AG04450 (cell line): ENCODE measurements around the gene SH3PXD2A. TPM values are rescaled to one million over a fixed set of nuclear protein-coding genes. Genes with fewer than 3 reads are reported as not detected.
A peak's percentile ranks its signal among the peaks of the same experiment; 100 is the strongest.

Experiments used
- CTCF ChIA-PET: fragments of 300-600, 350-600 bp; formaldehyde crosslinking; extraction: SDS; loops from one replicate; lab custom pipeline; 2022; ENCODE audit warnings: antibody characterized with exemption, inconsistent platforms; lab: Charles Lee
- POLR2A ChIA-PET: fragments of 350-600 bp; formaldehyde crosslinking; extraction: SDS; loops from one replicate; lab custom pipeline; 2021; ENCODE audit warnings: antibody characterized with exemption, inconsistent platforms; lab: Yijun Ruan, JAX
- DNase-seq: peaks from one replicate; pipeline ENCODE4 v3.0.0-alpha.2; 2011; ENCODE audit warnings: low read depth, low spot score
- H3K27ac ChIP-seq: one replicate; pipeline ENCODE4 v1.5.1; 2012; ENCODE audit warnings: low read depth, low read length, control low read depth
- H3K27me3 ChIP-seq: one replicate; pipeline ENCODE4 v1.6.0; 2012; ENCODE audit warnings: low read length; ENCODE audit not compliant: control insufficient read depth, insufficient read depth
- H3K4me3 ChIP-seq: 2 replicates; pipeline ENCODE4 v1.5.1; 2011; ENCODE audit warnings: mild to moderate bottlenecking, low read depth, low read length, control low read depth
- H3K9me3 ChIP-seq: 2 replicates; pipeline ENCODE4 v1.5.1; 2012; ENCODE audit warnings: low read length; ENCODE audit not compliant: control insufficient read depth, insufficient read depth
- polyA plus RNA-seq: library from polyadenylated mRNA; depleted of rRNA; stranded (reverse); fragments of >200 nt; gene quantifications from 2 replicates; pipeline ENCODE4 v1.2.3, GENCODE V29; 2011
- TF ChIP-seq, protein P1 (sequence below): IDR thresholded peaks from 2 replicates; pipeline ENCODE4 v1.5.1; 2011; ENCODE audit warnings: low read depth, low read length, control low read depth, inconsistent platforms

Gene SH3PXD2A
- polyA plus RNA-seq, 1 experiment: 22.9 TPM

DNA sequence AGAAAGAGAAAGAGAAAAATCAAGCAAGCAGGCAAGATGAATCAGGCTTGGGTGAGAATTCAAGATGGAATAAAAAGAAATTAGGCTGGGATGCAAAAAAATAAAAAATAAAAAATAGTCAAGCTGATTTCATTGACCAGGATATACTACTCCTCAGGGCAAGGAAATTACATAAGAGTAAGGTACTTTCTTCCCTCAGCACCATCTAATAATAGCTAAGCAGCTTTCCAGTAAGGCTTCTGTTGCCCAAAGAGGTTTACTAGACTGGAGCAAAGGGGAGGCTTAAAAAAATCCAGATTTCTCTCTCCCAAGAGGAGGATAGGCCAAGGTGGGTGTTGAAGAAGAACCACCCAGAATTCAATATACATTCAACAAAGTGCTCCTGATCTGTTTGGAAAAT, 268.3 kb downstream of the SH3PXD2A start:
- ChIA-PET POLR2A (no interaction called here), CTCF (no interaction called here)
- Histone ChIP-seq H3K4me3 (no peak overlapping the region), H3K9me3 (peaks cover 3% of the 10 kb centered on the region; the same call in 1 of the 2 replicates), H3K27ac (no peak overlapping the region), H3K27me3 (peaks cover 23% of the 10 kb centered on the region)
- TF ChIP-seq, protein P1, sequence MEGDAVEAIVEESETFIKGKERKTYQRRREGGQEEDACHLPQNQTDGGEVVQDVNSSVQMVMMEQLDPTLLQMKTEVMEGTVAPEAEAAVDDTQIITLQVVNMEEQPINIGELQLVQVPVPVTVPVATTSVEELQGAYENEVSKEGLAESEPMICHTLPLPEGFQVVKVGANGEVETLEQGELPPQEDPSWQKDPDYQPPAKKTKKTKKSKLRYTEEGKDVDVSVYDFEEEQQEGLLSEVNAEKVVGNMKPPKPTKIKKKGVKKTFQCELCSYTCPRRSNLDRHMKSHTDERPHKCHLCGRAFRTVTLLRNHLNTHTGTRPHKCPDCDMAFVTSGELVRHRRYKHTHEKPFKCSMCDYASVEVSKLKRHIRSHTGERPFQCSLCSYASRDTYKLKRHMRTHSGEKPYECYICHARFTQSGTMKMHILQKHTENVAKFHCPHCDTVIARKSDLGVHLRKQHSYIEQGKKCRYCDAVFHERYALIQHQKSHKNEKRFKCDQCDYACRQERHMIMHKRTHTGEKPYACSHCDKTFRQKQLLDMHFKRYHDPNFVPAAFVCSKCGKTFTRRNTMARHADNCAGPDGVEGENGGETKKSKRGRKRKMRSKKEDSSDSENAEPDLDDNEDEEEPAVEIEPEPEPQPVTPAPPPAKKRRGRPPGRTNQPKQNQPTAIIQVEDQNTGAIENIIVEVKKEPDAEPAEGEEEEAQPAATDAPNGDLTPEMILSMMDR: no peak
- DNase-seq: no peak

DNA sequence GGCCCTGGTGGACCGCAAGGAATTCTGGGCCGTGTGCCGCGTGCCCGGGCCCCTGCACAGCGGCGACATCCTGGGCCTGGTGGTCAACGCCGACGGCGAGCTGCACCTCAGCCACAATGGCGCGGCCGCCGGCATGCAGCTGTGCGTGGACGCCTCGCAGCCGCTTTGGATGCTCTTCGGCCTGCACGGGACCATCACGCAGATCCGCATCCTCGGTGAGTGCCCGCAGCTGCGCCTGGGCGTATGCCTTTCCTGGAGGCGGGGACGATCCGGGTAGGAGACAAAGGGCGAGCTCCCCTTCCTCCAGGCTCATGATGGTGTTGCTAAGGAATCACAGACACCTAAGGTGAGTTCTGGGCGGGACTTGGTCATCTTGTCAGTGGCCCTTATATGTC, 270.4 kb downstream of the SH3PXD2A start:
- ChIA-PET POLR2A (no interaction called here), CTCF (interaction anchor here (0.5 kb wide), 1 partner anchor 80 kb away, joined by 3 read pairs; no protein-coding TSS in a partner anchor)
- Histone ChIP-seq H3K4me3 (no peak overlapping the region), H3K9me3 (peaks cover 3% of the 10 kb centered on the region; the same call in 1 of the 2 replicates), H3K27me3 (peaks cover 37% of the 10 kb centered on the region), H3K27ac (no peak overlapping the region)
- TF ChIP-seq, protein P1: no peak
- no peak for DNase-seq

DNA sequence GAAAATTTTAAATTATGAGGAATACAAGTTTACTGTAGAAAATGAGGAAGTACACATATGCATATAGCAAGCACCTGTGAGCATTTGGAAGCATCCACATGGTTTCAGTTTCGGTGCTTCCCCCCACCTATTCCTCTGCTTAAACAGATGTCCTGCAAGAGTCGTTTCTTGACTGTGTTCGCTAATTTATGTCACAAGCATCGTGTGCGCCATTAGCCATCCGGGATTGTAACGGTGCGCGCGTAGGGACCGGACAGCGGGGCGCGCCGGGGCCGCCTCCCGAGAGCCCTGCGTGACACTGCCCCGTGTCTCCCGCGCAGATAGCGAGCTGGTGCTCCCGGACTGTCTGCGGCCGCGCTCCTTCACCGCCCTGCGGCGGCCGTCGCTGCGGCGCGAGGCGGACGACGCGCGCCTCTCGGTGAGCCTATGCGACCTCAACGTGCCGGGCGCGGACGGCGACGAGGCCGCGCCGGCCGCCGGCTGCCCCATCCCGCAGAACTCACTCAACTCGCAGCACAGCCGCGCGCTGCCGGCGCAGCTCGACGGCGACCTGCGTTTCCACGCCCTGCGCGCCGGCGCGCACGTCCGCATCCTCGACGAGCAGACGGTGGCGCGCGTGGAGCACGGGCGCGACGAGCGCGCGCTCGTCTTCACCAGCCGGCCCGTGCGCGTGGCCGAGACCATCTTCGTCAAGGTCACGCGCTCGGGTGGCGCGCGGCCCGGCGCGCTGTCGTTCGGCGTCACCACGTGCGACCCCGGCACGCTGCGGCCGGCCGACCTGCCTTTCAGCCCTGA, 271.0 kb downstream of the SH3PXD2A start:
- Histone ChIP-seq H3K27ac (no peak overlapping the region), H3K4me3 (peak overlapping the region; percentile 37; the same call in 1 of the 2 replicates), H3K9me3 (peaks cover 3% of the 10 kb centered on the region; the same call in 1 of the 2 replicates), H3K27me3 (peaks cover 40% of the 10 kb centered on the region)
- CTCF ChIA-PET: interaction anchor here (0.5 to 0.6 kb wide), 2 partner anchors 9 to 80 kb away, joined by 3 to 4 read pairs; no protein-coding TSS in a partner anchor
- TF ChIP-seq, protein P1: no peak
- POLR2A ChIA-PET: interaction anchor here (0.6 kb wide), 1 partner anchor 106 kb away, joined by 4 read pairs; no protein-coding TSS in a partner anchor
- DNase-seq: no peak

DNA sequence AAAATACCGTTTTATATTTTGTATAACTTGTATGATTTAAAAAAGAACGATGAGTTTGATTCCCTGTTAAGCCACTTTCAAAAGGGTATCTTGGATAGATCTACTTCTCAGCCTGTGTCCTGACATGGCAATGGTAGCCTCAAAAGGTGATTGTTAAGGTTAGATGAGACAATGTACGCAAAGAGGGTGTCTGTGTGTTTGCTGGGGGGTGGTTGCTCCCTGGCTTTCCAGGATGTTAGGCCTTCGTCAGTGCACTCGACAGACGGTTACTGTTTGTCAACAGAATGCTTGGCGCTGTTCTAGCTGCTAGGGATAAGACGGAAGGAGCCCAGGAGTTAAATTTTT, 271.5 kb downstream of the SH3PXD2A start:
- Histone ChIP-seq H3K27me3 (peaks cover 45% of the 10 kb centered on the region), H3K27ac (no peak overlapping the region), H3K9me3 (peaks cover 3% of the 10 kb centered on the region; the same call in 1 of the 2 replicates), H3K4me3 (no peak overlapping the region)
- ChIA-PET CTCF (interaction anchor here (0.7 to 2.5 kb wide), 2 partner anchors 10 to 102 kb away, joined by 3 to 12 read pairs; no protein-coding TSS in a partner anchor), POLR2A (no interaction called here)
- TF ChIP-seq, protein P1: no peak
- DNase-seq: no peak
